Erythroblast (primary cell): ENCODE data around the gene PDE4D.

Experiments
- GATA1 ChIP-seq: IDR thresholded peaks from 2 replicates; pipeline ENCODE4 v1.6.1; 2011; ENCODE audit warnings: low read depth, mild to moderate bottlenecking, control low read depth, low read length, moderate library complexity
- POLR2A ChIP-seq: IDR thresholded peaks from 2 replicates; pipeline ENCODE4 v1.6.1; 2011; ENCODE audit warnings: mild to moderate bottlenecking, low read length

GRCh38 chr5:59683311-59683710 is 210.2 kb downstream of the PDE4D start:
- TF ChIP-seq GATA1, result no peak
- TF ChIP-seq POLR2A, result no peak
